Measurements from ENCODE around the gene SMCHD1.
A peak's percentile ranks its signal among the peaks of the same experiment; 100 is the strongest.
"Not testable (repeated sequence)": the region's sequence is repeated elsewhere in the genome, so short reads cannot be mapped to it uniquely, and the experiment has no call there.

The SMCHD1 gene

DNA sequence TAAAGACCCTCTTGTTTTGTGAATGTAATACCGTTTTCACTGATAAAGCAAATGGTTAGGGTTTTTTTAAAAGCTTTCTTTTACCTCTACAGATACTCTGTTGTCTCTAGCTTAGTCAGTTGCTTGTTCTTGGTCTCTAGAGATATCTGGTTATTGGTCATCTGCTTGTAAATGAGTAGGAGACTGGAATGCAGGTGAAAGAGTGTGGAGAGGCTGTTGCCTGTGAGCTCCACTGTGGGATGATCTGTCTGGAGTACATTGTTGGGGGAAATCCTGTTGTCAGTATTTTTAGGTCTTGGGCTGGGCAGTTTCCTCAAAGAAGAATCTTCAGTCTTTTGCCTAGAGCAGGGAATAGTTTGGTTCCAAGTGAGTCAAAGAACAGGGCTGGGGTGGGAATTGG lies 67.7 kb downstream of the SMCHD1 start:
- no peak for DNase-seq

GRCh38 chr18:2729757-2730156 lies 74.2 kb downstream of the SMCHD1 start:
- no peak for DNase-seq

GRCh38 chr18:2736823-2737222 lies 81.3 kb downstream of the SMCHD1 start:
- DNase-seq: no peak

- DNase-seq: not testable (repeated sequence)
Measured at GRCh38 chr18:2740082-2740481, 84.6 kb downstream of the SMCHD1 start.

DNA sequence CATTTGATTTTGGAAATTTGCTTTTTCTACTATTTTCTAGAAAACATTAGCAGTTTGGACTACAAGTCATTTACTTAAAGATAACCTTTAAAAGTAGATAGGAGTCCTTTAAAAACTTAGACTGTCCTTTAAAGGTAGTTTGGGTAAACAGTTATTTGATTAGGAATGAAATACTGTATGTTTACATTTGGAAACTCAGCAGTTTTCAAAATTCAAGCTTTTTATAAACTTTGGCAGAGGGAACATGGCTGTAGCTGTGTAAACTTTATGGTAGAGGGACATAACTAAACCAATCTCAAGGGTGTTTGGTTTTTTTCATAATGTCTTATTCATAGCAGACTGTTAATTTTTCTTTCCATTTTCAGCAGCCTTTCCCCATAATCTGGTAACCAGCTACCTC lies 90.7 kb downstream of the SMCHD1 start:
- DNase-seq: no peak

GRCh38 chr18:2758309-2758708 lies 102.8 kb downstream of the SMCHD1 start:
- no peak for DNase-seq

DNA sequence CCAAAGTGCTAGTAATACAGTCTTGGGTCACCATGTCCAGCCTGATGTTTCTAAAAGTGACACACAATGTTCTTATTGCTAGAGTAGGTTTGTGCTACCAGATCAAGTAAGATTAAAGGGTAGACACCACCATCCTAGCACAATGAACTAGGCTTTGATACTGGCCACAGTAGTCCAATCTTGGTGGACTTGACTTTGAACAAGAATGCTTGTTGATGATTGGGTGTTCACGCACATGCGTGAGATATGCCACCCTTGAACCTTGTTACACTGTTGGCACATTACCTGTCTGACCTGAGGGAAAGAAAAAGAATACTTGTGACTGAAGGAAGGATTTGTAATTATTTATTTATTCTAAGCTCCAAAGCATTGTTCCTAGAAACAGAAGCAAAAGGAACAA lies 119.1 kb downstream of the SMCHD1 start:
- no peak for DNase-seq

DNA sequence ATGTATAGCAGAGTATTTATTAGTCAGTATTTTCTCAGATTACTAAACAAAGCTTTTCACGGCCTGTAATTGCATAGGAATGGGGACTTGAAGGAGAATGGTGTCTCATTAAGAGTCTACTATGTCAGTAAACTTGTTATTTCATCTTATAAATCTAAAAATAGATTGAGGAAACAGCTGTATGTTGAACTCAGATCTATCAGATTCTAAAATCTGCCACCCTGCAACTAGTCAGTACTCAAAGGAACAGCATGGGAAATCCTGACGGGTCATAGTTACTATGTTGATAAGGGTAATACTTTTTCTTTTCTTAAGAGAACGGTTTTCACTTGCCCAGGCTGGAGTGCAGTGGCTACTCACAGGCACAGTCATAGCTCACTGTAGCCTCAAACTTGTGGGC lies 121.1 kb downstream of the SMCHD1 start:
- DNase-seq: peak; percentile 9

GRCh38 chr18:2777241-2777640 lies 121.7 kb downstream of the SMCHD1 start:
- DNase-seq: no peak

DNA sequence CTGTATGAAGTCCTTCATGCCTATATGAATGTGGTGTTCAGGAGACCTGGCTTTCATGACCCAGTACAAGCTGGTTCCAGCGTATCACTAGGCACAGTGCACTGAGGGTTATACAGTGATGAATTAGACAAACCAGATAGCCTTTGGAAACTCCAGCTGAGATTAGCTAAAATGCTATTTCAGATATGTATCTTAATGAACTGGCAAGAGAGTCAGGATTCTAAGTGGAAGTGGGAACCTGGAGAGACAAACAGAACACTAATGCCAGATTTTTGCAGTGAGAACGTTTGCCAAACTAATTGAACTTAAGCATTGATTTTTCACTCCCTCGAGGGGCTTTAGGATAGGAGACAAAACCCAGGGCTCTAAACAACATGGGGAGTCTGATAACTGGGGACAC lies 125.2 kb downstream of the SMCHD1 start:
- no peak for DNase-seq

- no peak for DNase-seq
Measured at GRCh38 chr18:2787225-2787624, 131.7 kb downstream of the SMCHD1 start.

DNA sequence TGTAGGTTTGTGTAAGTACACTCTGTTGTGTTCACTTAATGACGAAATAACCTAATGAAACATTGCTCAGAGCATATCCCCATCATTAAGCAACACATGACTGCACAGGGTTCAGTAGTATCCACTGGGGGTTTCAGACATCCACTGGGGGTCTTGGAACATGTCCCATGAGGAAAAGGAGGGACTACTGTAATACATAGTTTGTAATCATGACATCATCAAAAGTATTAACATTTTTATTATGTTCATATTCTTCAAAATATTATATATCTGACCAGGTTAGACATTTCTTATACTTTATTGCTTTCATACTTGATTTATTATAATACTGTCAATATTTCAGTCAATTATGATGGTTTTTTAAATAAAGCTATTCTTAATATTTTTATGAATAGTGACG lies 136.9 kb downstream of the SMCHD1 start:
- DNase-seq: no peak

GRCh38 chr18:2794159-2794558 lies 138.6 kb downstream of the SMCHD1 start:
- DNase-seq: no peak

DNA sequence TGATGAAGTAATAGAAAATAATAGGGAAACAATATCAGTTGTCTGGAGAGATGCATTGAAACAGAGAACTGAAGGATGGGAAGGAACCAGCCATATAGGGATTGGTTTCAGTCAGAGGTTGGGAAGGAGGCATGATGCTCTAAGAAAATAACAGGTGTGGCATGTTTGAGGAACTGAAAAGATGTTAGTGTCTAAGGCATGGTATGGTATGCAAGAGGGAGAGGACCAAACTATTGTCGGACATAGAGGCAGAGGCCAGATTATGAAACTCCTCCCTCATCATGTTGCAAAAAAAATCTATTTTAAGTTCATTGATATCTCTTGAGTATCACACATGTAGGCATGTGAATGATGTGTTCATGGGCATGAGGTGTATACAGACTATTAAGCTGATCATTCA lies 142.4 kb downstream of the SMCHD1 start:
- DNase-seq: no peak

DNA sequence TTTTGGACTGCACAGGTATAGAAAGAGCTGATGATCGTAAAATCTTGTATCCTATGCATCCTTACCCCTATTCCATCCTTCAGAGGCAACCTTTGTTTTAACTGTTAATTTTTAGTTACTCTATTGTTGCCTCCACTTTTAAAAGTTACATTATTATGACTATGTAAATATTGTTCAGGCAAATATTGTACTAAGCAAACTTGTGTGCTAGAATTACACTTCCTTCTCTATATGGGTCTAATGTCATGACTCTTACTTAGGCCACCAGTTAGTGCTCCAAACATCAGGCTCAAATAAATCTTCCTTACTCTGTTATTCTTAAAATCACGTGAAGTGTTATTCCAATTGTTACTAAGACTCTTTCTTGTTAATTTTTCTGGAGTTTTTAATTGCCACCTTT lies 143.8 kb downstream of the SMCHD1 start:
- DNase-seq: no peak

DNA sequence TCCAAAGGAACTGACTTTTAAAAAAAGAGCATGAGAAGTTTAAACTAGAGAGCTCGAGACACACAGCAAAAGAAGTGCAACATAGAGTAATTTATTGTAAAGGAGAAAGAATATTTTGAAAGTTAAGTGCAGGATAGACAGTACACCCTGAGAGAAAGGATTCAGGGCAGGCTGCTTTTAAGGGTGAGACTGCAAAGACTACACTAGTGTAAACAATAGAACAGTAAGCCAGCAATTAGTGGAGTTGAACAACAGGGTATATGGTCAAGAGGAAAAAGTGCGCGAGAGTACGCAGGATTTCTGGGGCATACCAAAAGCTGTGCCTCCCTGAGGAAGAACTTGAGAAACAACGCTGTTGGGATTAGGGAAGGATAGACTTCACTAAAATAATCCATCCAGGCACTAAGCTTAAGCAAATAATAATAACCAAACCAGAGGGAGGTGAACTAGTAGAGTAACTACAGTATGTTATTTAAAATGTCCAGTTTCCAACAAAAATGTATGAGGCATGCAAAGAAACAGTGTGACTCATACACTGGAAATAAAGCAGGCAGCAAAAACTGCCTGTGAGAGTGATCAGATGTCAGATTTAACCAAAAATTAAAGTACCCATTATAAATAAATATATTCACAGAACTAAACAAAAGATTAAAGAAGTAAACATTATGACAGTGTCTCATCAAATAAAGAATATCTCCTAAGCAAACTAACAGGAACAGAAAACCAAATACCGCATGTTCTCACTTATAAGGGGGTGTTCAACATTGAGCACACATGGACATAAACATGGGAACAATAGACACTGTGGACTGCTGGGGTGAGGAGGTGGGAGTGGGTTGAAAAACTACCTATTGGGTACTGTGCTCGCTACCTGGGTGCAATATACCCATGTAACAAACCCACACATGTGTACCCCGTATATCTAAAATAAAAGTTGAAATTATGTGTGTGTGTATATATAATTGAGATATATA lies 150.7 kb downstream of the SMCHD1 start:
- DNase-seq: no peak

DNA sequence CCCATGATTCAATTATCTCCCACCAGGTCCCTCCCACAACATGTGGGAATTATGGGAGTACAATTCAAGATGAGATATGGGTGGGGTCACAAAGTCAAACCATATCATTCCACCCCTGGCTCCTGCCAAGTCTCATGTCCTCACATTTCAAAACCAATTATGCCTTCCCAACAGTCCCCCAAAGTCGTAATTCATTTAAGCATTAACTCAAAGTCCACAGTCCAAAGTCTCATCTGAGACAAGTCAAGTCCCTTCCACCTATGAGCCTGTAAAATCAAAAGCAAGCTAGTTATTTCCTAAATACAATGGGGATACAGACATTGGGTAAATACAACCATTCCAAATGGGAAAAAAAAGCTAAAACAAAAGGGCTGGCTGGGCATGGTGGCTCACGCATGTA lies 153.1 kb downstream of the SMCHD1 start:
- not testable (repeated sequence) for DNase-seq

DNA sequence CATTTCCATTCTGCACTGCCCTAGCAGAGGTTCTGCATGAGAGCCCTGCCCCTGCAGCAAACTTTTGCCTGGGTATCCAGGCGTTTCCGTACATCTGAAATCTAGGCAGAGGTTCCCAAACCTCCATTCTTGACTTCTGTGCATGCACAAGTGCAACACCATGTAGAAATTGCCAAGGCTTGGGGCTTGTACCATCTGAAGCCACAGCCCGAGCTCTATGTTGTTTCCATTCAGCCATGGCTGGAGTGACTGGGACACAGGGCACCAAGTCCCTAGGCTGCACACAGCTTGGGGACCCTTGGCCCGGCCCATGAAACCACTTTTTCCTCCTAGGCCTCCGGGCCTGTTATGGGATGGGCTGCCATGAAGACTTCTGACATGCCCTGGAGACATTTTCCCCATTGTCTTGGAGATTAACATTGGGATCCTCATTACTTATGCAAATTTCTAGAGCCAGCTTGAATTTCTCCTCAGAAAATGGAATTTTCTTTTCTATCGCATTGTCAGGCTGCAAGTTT lies 154.2 kb downstream of the SMCHD1 start:
- DNase-seq: not testable (repeated sequence)

GRCh38 chr18:2811416-2811815 lies 155.9 kb downstream of the SMCHD1 start:
- DNase-seq: no peak

DNA sequence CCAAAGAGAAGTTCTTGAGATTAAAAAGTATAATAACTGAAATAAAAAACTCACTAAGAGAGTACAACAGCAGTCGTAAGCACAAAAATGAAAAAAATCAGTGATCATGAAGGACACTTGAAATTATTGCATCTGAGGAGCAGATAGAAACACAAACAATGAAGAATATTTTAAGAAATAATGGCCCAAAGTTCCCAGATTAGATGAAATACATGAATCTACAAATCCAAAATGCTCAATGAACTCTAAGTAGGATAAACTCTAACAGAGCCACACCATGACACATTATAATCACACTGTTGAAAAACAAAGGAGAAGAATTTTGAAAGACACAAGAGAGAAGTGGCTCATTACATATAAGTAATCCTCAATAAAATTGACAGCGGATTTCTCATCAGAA lies 159.4 kb downstream of the SMCHD1 start:
- DNase-seq: no peak

DNA sequence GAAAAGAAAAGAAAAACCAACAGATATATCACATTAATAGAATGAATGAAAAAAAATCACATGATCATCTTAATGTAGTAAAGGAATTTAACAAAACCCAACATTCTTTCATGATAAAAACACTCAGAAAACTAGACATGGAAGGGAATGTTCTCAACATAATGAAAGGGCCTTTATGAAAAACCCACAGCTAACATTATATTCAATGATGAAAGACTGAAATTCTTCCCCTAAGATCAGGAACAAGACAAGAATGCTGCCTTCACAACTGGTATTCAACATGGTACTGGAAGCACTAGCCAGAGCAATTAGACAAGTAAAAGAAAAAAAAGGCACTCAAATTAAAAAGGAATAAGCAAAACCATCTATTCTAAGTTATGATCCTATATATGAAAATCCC lies 162.8 kb downstream of the SMCHD1 start:
- DNase-seq: no peak

DNA sequence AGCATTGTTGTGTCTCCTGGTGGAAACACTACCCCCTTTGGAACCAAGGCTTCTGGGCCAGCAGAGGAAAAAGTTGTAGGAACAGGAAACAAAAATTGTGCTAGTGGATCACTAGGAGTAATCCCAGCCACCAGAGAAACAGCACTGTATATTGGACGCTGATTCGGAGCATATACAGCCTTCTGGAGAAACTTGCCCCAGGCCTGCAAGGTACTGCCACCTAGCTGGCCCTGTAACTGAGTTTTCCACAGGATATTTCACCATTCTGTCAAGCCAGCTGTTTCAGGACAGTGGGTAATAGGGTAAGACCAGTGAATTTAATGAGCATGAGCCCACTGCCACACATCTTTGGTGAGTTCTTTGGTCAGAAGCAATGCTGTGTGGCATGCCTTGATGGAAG lies 166.2 kb downstream of the SMCHD1 start:
- DNase-seq: no peak

DNA sequence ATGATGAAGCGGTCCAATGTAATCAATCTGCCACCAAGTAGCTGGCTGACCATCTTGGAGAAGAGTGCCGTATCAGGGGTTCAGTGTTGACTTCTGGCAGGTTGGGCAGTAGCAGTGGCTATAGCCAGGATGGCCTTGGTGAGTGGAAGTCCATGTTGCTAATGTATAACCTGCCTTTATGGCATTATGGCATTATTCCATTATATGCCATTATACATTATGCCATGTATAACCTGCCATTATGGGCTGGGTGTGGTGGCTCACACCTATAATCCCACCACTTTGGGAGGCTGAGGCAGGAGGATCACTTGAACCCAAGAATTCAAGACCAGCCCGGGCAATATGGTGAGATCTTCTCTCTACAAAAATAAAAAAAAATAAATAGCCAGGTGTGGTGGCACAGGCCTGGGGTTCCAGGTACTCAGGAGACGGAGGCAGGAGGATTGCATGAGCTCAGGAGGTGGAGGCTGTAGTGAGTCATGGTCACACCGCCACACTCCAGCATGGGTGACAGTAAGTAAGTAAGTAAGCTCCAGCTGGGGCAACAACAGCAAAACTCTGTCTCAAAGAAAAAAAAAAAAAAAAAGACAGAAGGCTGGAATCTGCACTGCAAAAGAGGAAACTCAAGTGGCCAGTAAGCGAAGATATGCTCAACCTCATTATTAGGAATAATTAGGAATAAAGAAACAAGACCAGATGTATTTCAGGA lies 166.8 kb downstream of the SMCHD1 start:
- no peak for DNase-seq

DNA sequence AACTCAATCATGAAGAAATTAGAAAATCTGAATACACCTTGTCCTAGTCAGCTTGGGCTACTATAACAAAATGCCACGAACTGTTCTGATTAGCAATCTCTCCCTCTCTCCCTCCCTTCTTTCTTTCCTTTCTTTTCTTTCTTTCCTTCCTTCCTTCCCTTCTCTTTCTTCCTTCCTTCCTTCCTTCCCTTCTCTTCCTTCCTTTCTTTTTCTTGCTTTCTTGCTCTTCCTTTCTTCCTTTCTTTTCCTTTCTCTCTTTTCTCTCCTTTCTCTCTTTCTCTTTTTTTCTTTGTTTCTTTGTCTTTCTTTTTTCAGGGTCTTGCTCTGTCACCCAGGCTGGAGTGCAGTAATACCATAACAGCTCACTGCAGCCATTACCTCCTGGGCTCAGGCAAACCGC lies 167.7 kb downstream of the SMCHD1 start:
- no peak for DNase-seq

Measured in hematopoietic multipotent progenitor cell treated with erythropoietin and hydrocortisone succinate and interleukin-3 and kit ligand, for 8 days (in vitro differentiated cells).